CD14-positive monocyte (primary cell): Measurements from ENCODE around the gene CGB1. TPM values are rescaled to one million over a fixed set of nuclear protein-coding genes. Genes with fewer than 3 reads are reported as not detected.

Experiments used
- DNase-seq, 3 donors: peaks; one replicate each; pipeline ENCODE4 v3.0.0-alpha.2; 2011 to 2022
- H2AFZ ChIP-seq: 2 replicates; pipeline ENCODE4 v1.6.0; 2012; ENCODE audit warnings: mild to moderate bottlenecking, low read depth, low read length, inconsistent platforms; ENCODE audit not compliant: insufficient read depth, poor library complexity, severe bottlenecking
- H3K27ac ChIP-seq, 2 donors: 1 replicate in 1 of 2; 2 replicates in 1 of 2; pipeline ENCODE4 v1.5.1; 2012 to 2013; ENCODE audit warnings: low read length in 2 of 2, control low read depth in 1 of 2, inconsistent platforms in 1 of 2, low read depth in 1 of 2, mild to moderate bottlenecking in 1 of 2
- H3K27me3 ChIP-seq, 2 donors: one replicate each; pipeline versions ENCODE4 v1.6.0 to v1.6.1; 2011 to 2013; ENCODE audit warnings: low read length in 2 of 2; ENCODE audit not compliant: control insufficient read depth in 2 of 2, insufficient read depth in 2 of 2
- H3K36me3 ChIP-seq, 2 donors: replicated peaks in 1 of 2; 1 replicate in 1 of 2; 2 replicates in 1 of 2; pipeline versions ENCODE4 v1.5.1 to v1.6.1; 2012 to 2013; ENCODE audit warnings: low read length in 2 of 2, control low read depth in 1 of 2, inconsistent platforms in 1 of 2, mild to moderate bottlenecking in 1 of 2; ENCODE audit not compliant: insufficient read depth in 2 of 2, control insufficient read depth in 1 of 2
- H3K4me1 ChIP-seq, 2 donors: 1 replicate in 1 of 2; 2 replicates in 1 of 2; pipeline versions ENCODE4 v1.5.1 to v1.6.1; 2012 to 2013; ENCODE audit warnings: low read length in 2 of 2, control low read depth in 1 of 2, inconsistent platforms in 1 of 2, mild to moderate bottlenecking in 1 of 2, moderate library complexity in 1 of 2; ENCODE audit not compliant: insufficient read depth in 2 of 2, control insufficient read depth in 1 of 2
- H3K4me2 ChIP-seq: replicated peaks from 2 replicates; pipeline ENCODE3; 2012; ENCODE audit warnings: low read length, moderate library complexity, mild to moderate bottlenecking; ENCODE audit not compliant: poor library complexity, severe bottlenecking; ENCODE audit errors: extremely low read depth
- H3K4me3 ChIP-seq, 3 experiments: fragments of 200-600 bp in 1 of 3; sonication (generic) in 1 of 3; replicated peaks in 1 of 3; 1 replicate in 2 of 3; 2 replicates in 1 of 3; pipeline ENCODE4 v1.5.1; 2011 to 2013; ENCODE audit warnings: low read length in 3 of 3, mild to moderate bottlenecking in 3 of 3, control low read depth in 2 of 3, low read depth in 2 of 3, inconsistent platforms in 1 of 3, moderate library complexity in 1 of 3
- H3K79me2 ChIP-seq: 2 replicates; pipeline ENCODE4 v1.6.0; 2012; ENCODE audit warnings: mild to moderate bottlenecking, control low read depth, inconsistent platforms, low read length, moderate library complexity; ENCODE audit not compliant: insufficient read depth
- H3K9ac ChIP-seq: 2 replicates; pipeline ENCODE4 v1.6.0; 2017; ENCODE audit warnings: low read length, mild to moderate bottlenecking; ENCODE audit not compliant: insufficient read depth, poor library complexity, severe bottlenecking
- H3K9me3 ChIP-seq, 2 donors: replicated peaks in 1 of 2; 1 replicate in 1 of 2; 2 replicates in 1 of 2; pipeline versions ENCODE4 v1.5.1 to v1.6.1; 2012 to 2013; ENCODE audit warnings: low read length in 2 of 2, control low read depth in 1 of 2; ENCODE audit not compliant: control insufficient read depth in 1 of 2, insufficient read depth in 1 of 2
- H4K20me1 ChIP-seq: 2 replicates; pipeline ENCODE4 v1.6.0; 2012; ENCODE audit warnings: mild to moderate bottlenecking, low read length, control low read depth, moderate library complexity; ENCODE audit not compliant: insufficient read depth
- H3K27ac Mint-ChIP-seq, 7 donors: one replicate each; pipeline ENCODE4 v1.8.0; 2020; ENCODE audit warnings: mild to moderate bottlenecking in 7 of 7, mixed read lengths in 7 of 7, moderate library complexity in 6 of 7, inconsistent platforms in 2 of 7
- H3K27me3 Mint-ChIP-seq, 3 donors: one replicate each; pipeline ENCODE4 v1.8.0; 2021 to 2022; ENCODE audit warnings: low read depth in 3 of 3, mild to moderate bottlenecking in 3 of 3, mixed read lengths in 3 of 3, moderate library complexity in 3 of 3, inconsistent platforms in 1 of 3
- H3K36me3 Mint-ChIP-seq, 2 donors: one replicate each; pipeline ENCODE4 v1.8.0; 2020; ENCODE audit warnings: mixed read lengths in 2 of 2, inconsistent platforms in 1 of 2, mild to moderate bottlenecking in 1 of 2
- H3K4me1 Mint-ChIP-seq: one replicate; pipeline ENCODE4 v1.8.0; 2020; ENCODE audit warnings: mild to moderate bottlenecking, mixed read lengths
- H3K4me3 Mint-ChIP-seq, 2 donors: one replicate each; pipeline ENCODE4 v1.8.0; 2020; ENCODE audit warnings: mild to moderate bottlenecking in 2 of 2, mixed read lengths in 2 of 2, moderate library complexity in 1 of 2
- H3K9me3 Mint-ChIP-seq, 7 donors: one replicate each; pipeline ENCODE4 v1.8.0; 2020 to 2022; ENCODE audit warnings: mixed read lengths in 7 of 7, mild to moderate bottlenecking in 6 of 7, moderate library complexity in 6 of 7, inconsistent platforms in 2 of 7
- WGBS: methylation state at CpG from one replicate; pipeline ENCODE4 v1.1.5; 2013; ENCODE audit warnings: missing lambda C conversion rate; ENCODE audit not compliant: insufficient coverage; 5-methylcytosine and 5-hydroxymethylcytosine counted together
- intact Hi-C, 2 donors: fragments of 100-400 bp; cut with micrococcal nuclease; formaldehyde crosslinking; loops; one replicate each; pipeline versions ENCODE4 v1.15.0 to v1.15.1; 2023
- polyA plus RNA-seq, 3 donors: library from polyadenylated mRNA; depleted of rRNA in 1 of 3; unstranded in 2 of 3; stranded (reverse) in 1 of 3; fragments of 300-500 nt in 2 of 3; fragments of >200 nt in 1 of 3; fragmentation: Illumina TruSeq in 2 of 3; gene quantifications; 1 replicate in 2 of 3; 2 replicates in 1 of 3; pipeline ENCODE4 v1.2.3, GENCODE V29; 2012 to 2021
- TF ChIP-seq, protein P1 (sequence below): fragments of 200-600 bp; IDR thresholded peaks from one replicate; pipeline ENCODE4 v1.8.0; 2022; ENCODE audit warnings: antibody characterized with exemption, mild to moderate bottlenecking

The CGB1 gene
- polyA plus RNA-seq, 3 donors, result not detected

DNA sequence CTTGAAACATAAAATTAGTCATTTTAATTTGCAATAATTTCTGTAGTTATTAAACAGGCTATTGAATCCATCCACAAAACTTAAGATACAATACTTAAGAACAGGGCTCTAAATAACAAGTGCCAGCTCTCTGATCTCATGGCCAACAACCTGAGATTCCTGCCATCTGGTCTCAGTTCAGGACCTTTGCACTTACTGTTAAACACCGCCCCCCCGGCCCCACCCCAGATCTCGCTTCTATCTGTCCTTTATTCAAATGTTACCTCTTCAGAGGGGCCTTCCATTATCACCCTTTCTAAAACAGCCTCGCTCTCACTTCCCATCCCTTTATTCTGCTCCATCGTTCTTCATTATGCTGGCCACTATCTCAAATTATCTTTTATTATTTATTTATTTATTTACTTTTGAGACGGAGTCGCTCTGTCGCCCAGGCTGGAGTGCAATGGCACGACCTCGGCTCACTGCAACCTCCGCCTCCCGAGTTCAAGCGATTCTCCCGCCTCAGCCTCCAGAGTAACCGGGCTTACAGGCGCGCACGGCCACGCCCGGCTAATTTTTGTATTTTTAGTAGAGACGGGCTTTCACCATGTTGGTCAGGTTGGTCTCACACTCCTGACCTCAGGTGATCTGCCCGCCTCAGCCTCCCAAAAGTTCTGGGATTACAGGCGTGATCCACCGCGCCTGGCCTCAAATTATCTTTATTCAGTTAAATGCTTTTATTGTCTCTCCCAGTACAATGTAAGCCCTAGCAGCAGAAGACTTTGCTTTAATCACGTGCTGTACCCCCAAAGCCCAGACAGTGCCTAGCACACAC, 47.7 kb upstream of the CGB1 start:
- TF ChIP-seq, protein P1, sequence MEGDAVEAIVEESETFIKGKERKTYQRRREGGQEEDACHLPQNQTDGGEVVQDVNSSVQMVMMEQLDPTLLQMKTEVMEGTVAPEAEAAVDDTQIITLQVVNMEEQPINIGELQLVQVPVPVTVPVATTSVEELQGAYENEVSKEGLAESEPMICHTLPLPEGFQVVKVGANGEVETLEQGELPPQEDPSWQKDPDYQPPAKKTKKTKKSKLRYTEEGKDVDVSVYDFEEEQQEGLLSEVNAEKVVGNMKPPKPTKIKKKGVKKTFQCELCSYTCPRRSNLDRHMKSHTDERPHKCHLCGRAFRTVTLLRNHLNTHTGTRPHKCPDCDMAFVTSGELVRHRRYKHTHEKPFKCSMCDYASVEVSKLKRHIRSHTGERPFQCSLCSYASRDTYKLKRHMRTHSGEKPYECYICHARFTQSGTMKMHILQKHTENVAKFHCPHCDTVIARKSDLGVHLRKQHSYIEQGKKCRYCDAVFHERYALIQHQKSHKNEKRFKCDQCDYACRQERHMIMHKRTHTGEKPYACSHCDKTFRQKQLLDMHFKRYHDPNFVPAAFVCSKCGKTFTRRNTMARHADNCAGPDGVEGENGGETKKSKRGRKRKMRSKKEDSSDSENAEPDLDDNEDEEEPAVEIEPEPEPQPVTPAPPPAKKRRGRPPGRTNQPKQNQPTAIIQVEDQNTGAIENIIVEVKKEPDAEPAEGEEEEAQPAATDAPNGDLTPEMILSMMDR, result no peak
- intact Hi-C loops, result loop anchor here in 1 of 2 donors (10.0 kb wide), 1 partner anchor 370 kb away; the partner anchor contains the start of genes ALDH16A1 and PIH1D1
- Histone ChIP-seq H2AFZ (peak overlapping the region; percentile 82), H3K9ac (peak overlapping the region; percentile 84), H3K9me3 (no peaks in the 10 kb centered on the region), H4K20me1 (peaks cover 39% of the 10 kb centered on the region), H3K27ac (peak overlapping the region; percentile 61 to 84), H3K27me3 (no peaks in the 10 kb centered on the region), H3K79me2 (peaks cover 39% of the 10 kb centered on the region), H3K36me3 (peaks cover 9 to 20% of the 10 kb centered on the region in 2 donors), H3K4me1 (peaks cover 18 to 22% of the 10 kb centered on the region in 2 donors), H3K4me3 (peak overlapping the region; percentile 62 to 93 (median 71)), H3K4me2 (peak overlapping the region; percentile 96)
- Mint-ChIP-seq H3K36me3 (peaks cover 8 to 23% of the 10 kb centered on the region in 2 donors), H3K27me3 (peaks cover 2 to 4% (median 2%) of the 10 kb centered on the region in 3 donors), H3K27ac (peak overlapping the region in 6 of 7 donors; percentile 77 to 95 (median 89)), H3K9me3 (no peaks in the 10 kb centered on the region), H3K4me3 (peak overlapping the region; percentile 91 to 94), H3K4me1 (peaks cover 21% of the 10 kb centered on the region)
- WGBS, result 71% methylated on average over 18 of the region's 26 CpGs
- no peak for DNase-seq

DNA sequence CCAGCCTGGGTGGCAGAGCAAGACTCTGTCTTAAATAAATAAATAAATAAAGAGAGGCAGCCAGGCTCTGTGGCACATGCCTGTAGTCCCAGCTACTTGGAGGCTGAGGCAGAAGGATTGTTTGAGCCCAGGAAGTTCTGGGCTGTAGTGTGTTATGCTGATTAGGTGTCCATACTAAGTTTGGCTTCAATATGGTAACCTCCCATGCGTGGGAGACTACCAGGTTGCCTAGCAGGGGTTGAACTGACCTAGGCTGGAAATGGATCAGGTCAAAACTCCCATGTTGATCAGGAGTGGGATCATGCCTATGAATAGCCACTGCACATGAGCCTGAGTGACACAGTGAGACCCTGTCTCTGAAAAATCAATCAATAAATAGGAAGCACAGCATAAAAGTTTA, 44.6 kb upstream of the CGB1 start:
- no peak for DNase-seq
- Mint-ChIP-seq H3K4me3 (no peak overlapping the region), H3K4me1 (peaks cover 8% of the 10 kb centered on the region), H3K27ac (no peak overlapping the region), H3K9me3 (no peaks in the 10 kb centered on the region), H3K27me3 (peaks cover 2 to 12% (median 3%) of the 10 kb centered on the region in 3 donors), H3K36me3 (no peaks in the 10 kb centered on the region)
- Histone ChIP-seq H3K36me3 (no peaks in the 10 kb centered on the region), H2AFZ (no peak overlapping the region), H3K9ac (no peak overlapping the region), H3K9me3 (no peaks in the 10 kb centered on the region), H4K20me1 (peaks cover 10% of the 10 kb centered on the region), H3K4me1 (peaks cover 11% of the 10 kb centered on the region in 2 donors), H3K4me3 (no peak overlapping the region), H3K4me2 (no peak overlapping the region), H3K27me3 (no peaks in the 10 kb centered on the region), H3K79me2 (peaks cover 10% of the 10 kb centered on the region), H3K27ac (no peak overlapping the region)
- TF ChIP-seq, protein P1, result no peak
- intact Hi-C loops, result loop anchor here in 1 of 2 donors (10.0 kb wide), 1 partner anchor 374 kb away; the partner anchor contains the start of genes ALDH16A1 and PIH1D1
- no CpG with 5 or more reads among the region's 1 CpG for WGBS
